GM12878 (cell line): ENCODE measurements around the gene VDR. TPM values are rescaled to one million over a fixed set of nuclear protein-coding genes. Genes with fewer than 3 reads are reported as not detected.

ENCODE experiments used
- ASH2L ChIP-seq: fragments of 300-600, 200-600 bp; sonication (generic); IDR thresholded peaks from 2 replicates; pipeline ENCODE4 v1.6.1; 2017; ENCODE audit warnings: low read depth, mild to moderate bottlenecking, borderline replicate concordance
- CBX5 ChIP-seq: sonication (generic); IDR thresholded peaks from 2 replicates; pipeline ENCODE4 v1.6.1; 2016; ENCODE audit warnings: low read depth, moderate library complexity, mild to moderate bottlenecking, inconsistent platforms
- CHD1 ChIP-seq: IDR thresholded peaks from 2 replicates; pipeline ENCODE4 v1.6.1; 2012; ENCODE audit warnings: low read depth, low read length, improper control_type of control experiment
- CHD2 ChIP-seq: IDR thresholded peaks from 2 replicates; pipeline ENCODE4 v1.6.1; 2011; ENCODE audit warnings: low read depth, low read length, improper control_type of control experiment, borderline replicate concordance
- CREB1 ChIP-seq: IDR thresholded peaks from 2 replicates; pipeline ENCODE4 v1.6.1; 2012; ENCODE audit warnings: low read depth, mild to moderate bottlenecking, inconsistent platforms
- ESRRA ChIP-seq: IDR thresholded peaks from 2 replicates; pipeline ENCODE4 v1.6.1; 2012; ENCODE audit warnings: mild to moderate bottlenecking, low read length, improper control_type of control experiment
- IRF4 ChIP-seq: IDR thresholded peaks from 2 replicates; pipeline ENCODE4 v1.6.1; 2011; ENCODE audit warnings: low read depth, low read length
- KDM1A ChIP-seq: fragments of 200-600 bp; sonication (generic); IDR thresholded peaks from 2 replicates; pipeline ENCODE4 v1.6.1; 2016; ENCODE audit warnings: borderline replicate concordance
- MAX ChIP-seq: IDR thresholded peaks from 2 replicates; pipeline ENCODE4 v1.6.1; 2012; ENCODE audit warnings: low read depth, low read length, improper control_type of control experiment
- MEF2A ChIP-seq: IDR thresholded peaks from 2 replicates; pipeline ENCODE4 v1.6.1; 2011; ENCODE audit warnings: low read depth, mild to moderate bottlenecking, low read length, moderate library complexity; ENCODE audit not compliant: insufficient read depth
- MEF2B ChIP-seq: fragments of 450-650 bp; IDR thresholded peaks from 2 replicates; pipeline ENCODE4 v1.6.1; 2018; ENCODE audit warnings: mild to moderate bottlenecking, moderate library complexity; ENCODE audit not compliant: partially characterized antibody, poor library complexity, severe bottlenecking
- MXI1 ChIP-seq: fragments of 150-350 bp; IDR thresholded peaks from 2 replicates; pipeline ENCODE4 v1.6.1; 2011; ENCODE audit warnings: low read depth, mild to moderate bottlenecking, inconsistent platforms, low read length, improper control_type of control experiment
- NBN ChIP-seq: fragments of 450-650 bp; IDR thresholded peaks from 2 replicates; pipeline ENCODE4 v1.6.1; 2016
- NFIC ChIP-seq: IDR thresholded peaks from 2 replicates; pipeline ENCODE4 v1.6.1; 2012; ENCODE audit warnings: low read depth, mild to moderate bottlenecking, inconsistent platforms, low read length, moderate library complexity
- NR2F1 ChIP-seq: fragments of 450-650 bp; conservative IDR thresholded peaks from 2 replicates; pipeline ENCODE4 v1.6.1; 2017; ENCODE audit warnings: mild to moderate bottlenecking
- NRF1 ChIP-seq: conservative IDR thresholded peaks from 2 replicates; pipeline ENCODE4 v1.6.1; 2011; ENCODE audit warnings: mild to moderate bottlenecking, low read depth, low read length, improper control_type of control experiment
- PAX5 ChIP-seq: IDR thresholded peaks from 2 replicates; pipeline ENCODE4 v1.6.1; 2011; ENCODE audit warnings: low read depth, low read length, borderline replicate concordance
- POLR2A ChIP-seq: IDR thresholded peaks from 2 replicates; pipeline ENCODE4 v1.6.1; 2011; ENCODE audit warnings: low read depth, mild to moderate bottlenecking, low read length
- REST ChIP-seq: IDR thresholded peaks from 2 replicates; pipeline ENCODE4 v1.6.1; 2012; ENCODE audit warnings: mild to moderate bottlenecking, low read depth, low read length
- SIN3A ChIP-seq: IDR thresholded peaks from 2 replicates; pipeline ENCODE4 v1.6.1; 2012; ENCODE audit warnings: low read depth, low read length, improper control_type of control experiment
- SMC3 ChIP-seq: IDR thresholded peaks from 2 replicates; pipeline ENCODE4 v1.6.1; 2011; ENCODE audit warnings: low read length, improper control_type of control experiment, borderline replicate concordance
- SP1 ChIP-seq: IDR thresholded peaks from one replicate; pipeline ENCODE4 v1.6.1; 2011; ENCODE audit warnings: low read depth, low read length
- TAF1 ChIP-seq: IDR thresholded peaks from 2 replicates; pipeline ENCODE4 v1.6.1; 2011; ENCODE audit warnings: mild to moderate bottlenecking, low read depth, low read length, borderline replicate concordance
- TBL1XR1 ChIP-seq: IDR thresholded peaks from 2 replicates; pipeline ENCODE4 v1.6.1; 2012; ENCODE audit warnings: low read depth, low read length, improper control_type of control experiment
- TCF12 ChIP-seq: IDR thresholded peaks from 2 replicates; pipeline ENCODE4 v1.6.1; 2011; ENCODE audit warnings: low read depth, mild to moderate bottlenecking, low read length
- TCF3 ChIP-seq: IDR thresholded peaks from 2 replicates; pipeline ENCODE4 v1.6.1; 2012; ENCODE audit warnings: low read depth, mild to moderate bottlenecking, low read length, borderline replicate concordance; ENCODE audit not compliant: insufficient read depth
- polyA plus RNA-seq, 11 experiments: library from polyadenylated mRNA; depleted of rRNA in 4 of 11; unstranded in 6 of 11; stranded (reverse) in 5 of 11; fragments of >200 nt; fragmentation: Nextera tagmentation in 4 of 11; fragmentation: Illumina TruSeq in 1 of 11; extraction: Ambion mirVana in 4 of 11; extraction: Trizol in 1 of 11; gene quantifications; 1 replicate in 1 of 11; 2 replicates in 10 of 11; pipeline versions ENCODE4 v1.2.1 to v1.2.3, GENCODE V29; 2011 to 2016; ENCODE audit warnings: inconsistent platforms in 2 of 11, missing spikeins in 2 of 11, low read depth in 1 of 11
- total RNA-seq, 4 experiments: library from RNA; depleted of rRNA in 3 of 4; stranded (reverse); fragments of >200 nt in 3 of 4; fragmentation: Illumina TruSeq in 1 of 4; extraction: Trizol in 1 of 4; gene quantifications; 2 replicates each; pipeline versions ENCODE4 v1.2.1 to v1.2.3, GENCODE V29; 2013 to 2021
- TF ChIP-seq, protein P1 (sequence below), 3 experiments: IDR thresholded peaks in 2 of 3; conservative IDR thresholded peaks in 1 of 3; 2 replicates each; pipeline ENCODE4 v1.5.1; 2011; ENCODE audit warnings: low read depth in 3 of 3, low read length in 3 of 3, mild to moderate bottlenecking in 3 of 3, control low read depth in 2 of 3, moderate library complexity in 2 of 3, inconsistent platforms in 1 of 3, mixed read lengths in 1 of 3; ENCODE audit not compliant: control insufficient read depth in 2 of 3, insufficient read depth in 1 of 3; ENCODE audit errors: extremely low read depth in 1 of 3

Gene VDR
- total and polyA plus RNA-seq, 10 of the 15 experiments (the other 5 are each of a cell fraction or from before 2014, with no cell fraction given) = 0.27 to 7.9 (median 3.0) TPM

- TF ChIP-seq MAX = peak; percentile 44; the same call in 1 of the 2 replicates
- peak; percentile 57; the same call in 1 of the 2 replicates for TF ChIP-seq CHD2
- no peak for TF ChIP-seq MXI1
- TF ChIP-seq IRF4 = peak; percentile 48; the same call in 1 of the 2 replicates
- peak; percentile 77; the same call in 1 of the 2 replicates for TF ChIP-seq TCF12
- peak; percentile 91 for TF ChIP-seq MEF2B
- no peak for TF ChIP-seq CHD1
- peak; percentile 98 for TF ChIP-seq MEF2A
- peak; percentile 8; the same call in 1 of the 2 replicates for TF ChIP-seq SMC3
- TF ChIP-seq NR2F1 = peak; percentile 81
- TF ChIP-seq SP1 = peak; percentile 63
- TF ChIP-seq CREB1 = peak; percentile 63
- peak; percentile 68; the same call in 1 of the 2 replicates for TF ChIP-seq NBN
- peak; percentile 97 for TF ChIP-seq TBL1XR1
- TF ChIP-seq, protein P1, sequence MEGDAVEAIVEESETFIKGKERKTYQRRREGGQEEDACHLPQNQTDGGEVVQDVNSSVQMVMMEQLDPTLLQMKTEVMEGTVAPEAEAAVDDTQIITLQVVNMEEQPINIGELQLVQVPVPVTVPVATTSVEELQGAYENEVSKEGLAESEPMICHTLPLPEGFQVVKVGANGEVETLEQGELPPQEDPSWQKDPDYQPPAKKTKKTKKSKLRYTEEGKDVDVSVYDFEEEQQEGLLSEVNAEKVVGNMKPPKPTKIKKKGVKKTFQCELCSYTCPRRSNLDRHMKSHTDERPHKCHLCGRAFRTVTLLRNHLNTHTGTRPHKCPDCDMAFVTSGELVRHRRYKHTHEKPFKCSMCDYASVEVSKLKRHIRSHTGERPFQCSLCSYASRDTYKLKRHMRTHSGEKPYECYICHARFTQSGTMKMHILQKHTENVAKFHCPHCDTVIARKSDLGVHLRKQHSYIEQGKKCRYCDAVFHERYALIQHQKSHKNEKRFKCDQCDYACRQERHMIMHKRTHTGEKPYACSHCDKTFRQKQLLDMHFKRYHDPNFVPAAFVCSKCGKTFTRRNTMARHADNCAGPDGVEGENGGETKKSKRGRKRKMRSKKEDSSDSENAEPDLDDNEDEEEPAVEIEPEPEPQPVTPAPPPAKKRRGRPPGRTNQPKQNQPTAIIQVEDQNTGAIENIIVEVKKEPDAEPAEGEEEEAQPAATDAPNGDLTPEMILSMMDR (IDR thresholded peaks at IDR 0.05 in 2 of 3, conservative IDR thresholded peaks at IDR 0.05 in 1 of 3; ENCODE audit: control insufficient read depth in 2 of 3, extremely low read depth in 1 of 3, insufficient read depth in 1 of 3, low read depth in 3 of 3, low read length in 3 of 3) = peak in 1 of 3 experiments; percentile 25; a peak in 2 of 6 replicates
- TF ChIP-seq SIN3A = peak; percentile 21; the same call in 1 of the 2 replicates
- peak; percentile 47; the same call in 1 of the 2 replicates for TF ChIP-seq TAF1
- TF ChIP-seq ASH2L = peak; percentile 50; the same call in 1 of the 2 replicates
- peak; percentile 74; the same call in 1 of the 2 replicates for TF ChIP-seq TCF3
- 0 out of 2 replicates have a peak, but pooled peaks have one; percentile 18 for TF ChIP-seq REST
- TF ChIP-seq CBX5 = peak; percentile 97
- peak; percentile 79 for TF ChIP-seq PAX5
- TF ChIP-seq NRF1 = no peak
- TF ChIP-seq ESRRA = 0 out of 2 replicates have a peak, but pooled peaks have one; percentile 39
- peak; percentile 67; the same call in 1 of the 2 replicates for TF ChIP-seq NFIC
- TF ChIP-seq POLR2A = peak; percentile 88
- no peak for TF ChIP-seq KDM1A
Observed at GRCh38 chr12:47812797-47813510, 91.8 kb downstream of the VDR start (continued).
